CD4-positive, alpha-beta T cell (primary cell): Measurements from ENCODE around the gene PIBF1. TPM values are rescaled to one million over a fixed set of nuclear protein-coding genes. Genes with fewer than 3 reads are reported as not detected.

Experiments
- ATAC-seq: fragments of 200-7000 bp; cut with Tn5 transposase; one replicate; pipeline ENCODE4 v1.10.0; 2022; ENCODE audit warnings: mild to moderate bottlenecking; ENCODE audit not compliant: poor library complexity
- CTCF ChIA-PET: fragments of 350-600 bp; sonication (Branson Sonifier 250); formaldehyde crosslinking; loops from one replicate; lab custom pipeline; 2021; ENCODE audit warnings: antibody characterized with exemption, inconsistent platforms; lab: Charles Lee
- POLR2A ChIA-PET: fragments of 350-600 bp; sonication (Branson Sonifier 250); formaldehyde crosslinking; loops from one replicate; lab custom pipeline; 2021; ENCODE audit warnings: antibody characterized with exemption, inconsistent platforms; lab: Charles Lee
- DNase-seq, 14 experiments: peaks; one replicate each; pipeline ENCODE4 v3.0.0-alpha.2; 2013 to 2020; ENCODE audit warnings: mixed read lengths in 2 of 14
- H3K27ac ChIP-seq, 2 donors: one replicate each; pipeline versions ENCODE4 v1.5.1 to v1.7.0; 2013; ENCODE audit warnings: low read length in 2 of 2, low read depth in 1 of 2, mild to moderate bottlenecking in 1 of 2
- H3K27me3 ChIP-seq, 2 experiments: 1 replicate in 1 of 2; 2 replicates in 1 of 2; pipeline versions ENCODE4 v1.6.1 to v1.7.0; 2013; ENCODE audit warnings: low read length in 2 of 2, control low read depth in 1 of 2, mild to moderate bottlenecking in 1 of 2, moderate library complexity in 1 of 2; ENCODE audit not compliant: insufficient read depth in 2 of 2, control insufficient read depth in 1 of 2
- H3K36me3 ChIP-seq: one replicate; pipeline ENCODE4 v1.6.1; 2013; ENCODE audit warnings: low read length, control low read depth; ENCODE audit not compliant: insufficient read depth
- H3K4me1 ChIP-seq: one replicate; pipeline ENCODE4 v1.6.1; 2013; ENCODE audit warnings: low read length, control low read depth; ENCODE audit not compliant: insufficient read depth
- H3K4me3 ChIP-seq: one replicate; pipeline ENCODE4 v1.5.1; 2013; ENCODE audit warnings: mild to moderate bottlenecking, low read length, moderate library complexity
- H3K9me3 ChIP-seq, 2 experiments: 1 replicate in 1 of 2; 2 replicates in 1 of 2; pipeline versions ENCODE4 v1.6.1 to v1.7.0; 2013; ENCODE audit warnings: low read length in 2 of 2, mild to moderate bottlenecking in 2 of 2, control low read depth in 1 of 2, moderate library complexity in 1 of 2; ENCODE audit not compliant: control insufficient read depth in 1 of 2, insufficient read depth in 1 of 2
- H3K27ac Mint-ChIP-seq: one replicate; pipeline ENCODE4 v1.8.0; 2020; ENCODE audit warnings: mixed read lengths
- H3K27me3 Mint-ChIP-seq: one replicate; pipeline ENCODE4 v1.8.0; 2021; ENCODE audit warnings: mixed read lengths
- H3K36me3 Mint-ChIP-seq: one replicate; pipeline ENCODE4 v1.8.0; 2021; ENCODE audit warnings: low read depth, mixed read lengths
- H3K4me1 Mint-ChIP-seq: one replicate; pipeline ENCODE4 v1.8.0; 2021; ENCODE audit warnings: low read depth, mixed read lengths
- H3K4me3 Mint-ChIP-seq: one replicate; pipeline ENCODE4 v1.8.0; 2020; ENCODE audit warnings: mild to moderate bottlenecking, mixed read lengths
- H3K9me3 Mint-ChIP-seq: one replicate; pipeline ENCODE4 v1.8.0; 2020; ENCODE audit warnings: mixed read lengths
- CTCF ChIP-seq: fragments of 200-600 bp; IDR thresholded peaks from one replicate; pipeline ENCODE4 v1.8.0; 2022; ENCODE audit warnings: antibody characterized with exemption, mild to moderate bottlenecking
- intact Hi-C, 2 experiments: fragments of 100-400 bp; cut with DNase I in 1 of 2; cut with micrococcal nuclease in 1 of 2; formaldehyde crosslinking; loops; one replicate each; pipeline versions ENCODE4 v1.15.1 to v1.9.0; 2023 to 2025; cut with DNase I, micrococcal nuclease
- total RNA-seq, 174 experiments: library from RNA in 2 of 174; stranded (reverse) in 2 of 174; gene quantifications; one replicate each; pipeline ENCODE4 v1.2.3 and lab custom pipeline; 2021 to 2026

Gene PIBF1
- total RNA-seq, 2 experiments from 2014 or later = 22.6 to 22.7 TPM

- Mint-ChIP-seq H3K4me3 (no peak overlapping the region), H3K4me1 (no peaks in the 10 kb centered on the region), H3K9me3 (no peaks in the 10 kb centered on the region), H3K27me3 (no peaks in the 10 kb centered on the region), H3K36me3 (peaks cover 60% of the 10 kb centered on the region), H3K27ac (no peak overlapping the region)
- H3K27ac ChIP-seq = no peak overlapping the region
- POLR2A ChIA-PET = no interaction called here
- DNase-seq = no peak
- no peaks in the 10 kb centered on the region for H3K4me1 ChIP-seq
- H3K36me3 ChIP-seq = peaks cover 19% of the 10 kb centered on the region
- CTCF ChIA-PET = no interaction called here
- no peaks in the 10 kb centered on the region for H3K27me3 ChIP-seq
- no peak overlapping the region for H3K4me3 ChIP-seq
- intact Hi-C loops = no loop called here
- no peak for ATAC-seq
- H3K9me3 ChIP-seq = no peaks in the 10 kb centered on the region
- TF ChIP-seq CTCF = no peak
Measured at GRCh38 chr13:73011751-73012150, 229.8 kb downstream of the PIBF1 start.

GRCh38 chr13:73015805-73016204 is 233.9 kb downstream of the PIBF1 start:
- DNase-seq = no peak
- H3K4me1 Mint-ChIP-seq = no peaks in the 10 kb centered on the region
- no peaks in the 10 kb centered on the region for H3K9me3 ChIP-seq
- H3K9me3 Mint-ChIP-seq = no peaks in the 10 kb centered on the region
- ATAC-seq = no peak
- H3K27me3 ChIP-seq = no peaks in the 10 kb centered on the region
- H3K27me3 Mint-ChIP-seq = no peaks in the 10 kb centered on the region
- no peak overlapping the region for H3K4me3 Mint-ChIP-seq
- H3K4me1 ChIP-seq = no peaks in the 10 kb centered on the region
- no peak overlapping the region for H3K4me3 ChIP-seq
- peaks cover 10% of the 10 kb centered on the region for H3K36me3 ChIP-seq
- no peak for TF ChIP-seq CTCF
- H3K36me3 Mint-ChIP-seq = peaks cover 51% of the 10 kb centered on the region
- POLR2A ChIA-PET = no interaction called here
- H3K27ac ChIP-seq = no peak overlapping the region
- intact Hi-C loops = no loop called here
- CTCF ChIA-PET = no interaction called here
- H3K27ac Mint-ChIP-seq = no peak overlapping the region

- peaks cover 8% of the 10 kb centered on the region for H3K36me3 ChIP-seq
- no peak overlapping the region for H3K4me3 ChIP-seq
- no peak for DNase-seq
- H3K9me3 Mint-ChIP-seq = no peaks in the 10 kb centered on the region
- no peaks in the 10 kb centered on the region for H3K4me1 Mint-ChIP-seq
- TF ChIP-seq CTCF = no peak
- no peaks in the 10 kb centered on the region for H3K27me3 ChIP-seq
- no peaks in the 10 kb centered on the region for H3K4me1 ChIP-seq
- peaks cover 39% of the 10 kb centered on the region for H3K36me3 Mint-ChIP-seq
- H3K27ac Mint-ChIP-seq = no peak overlapping the region
- H3K27me3 Mint-ChIP-seq = no peaks in the 10 kb centered on the region
- CTCF ChIA-PET = no interaction called here
- no peak overlapping the region for H3K27ac ChIP-seq
- intact Hi-C loops = no loop called here
- POLR2A ChIA-PET = no interaction called here
- H3K4me3 Mint-ChIP-seq = no peak overlapping the region
- ATAC-seq = no peak
- no peaks in the 10 kb centered on the region for H3K9me3 ChIP-seq
Measured at GRCh38 chr13:73018336-73018735, 236.4 kb downstream of the PIBF1 start.
